ENCODE results near the gene OPN1SW.

GRCh38 chr7:128729494-128729893, 46.1 kb downstream of the OPN1SW start:
- TF ChIP-seq GATA2 (IDR thresholded peaks at IDR 0.05; ENCODE audit: low read depth, low read length) (no peak), GATA3 (IDR thresholded peaks at IDR 0.05; ENCODE audit: low read depth, low read length) (no peak)

Data from SH-SY5Y (cell line).